ENCODE results near the gene CDADC1.

CDADC1 gene

DNA sequence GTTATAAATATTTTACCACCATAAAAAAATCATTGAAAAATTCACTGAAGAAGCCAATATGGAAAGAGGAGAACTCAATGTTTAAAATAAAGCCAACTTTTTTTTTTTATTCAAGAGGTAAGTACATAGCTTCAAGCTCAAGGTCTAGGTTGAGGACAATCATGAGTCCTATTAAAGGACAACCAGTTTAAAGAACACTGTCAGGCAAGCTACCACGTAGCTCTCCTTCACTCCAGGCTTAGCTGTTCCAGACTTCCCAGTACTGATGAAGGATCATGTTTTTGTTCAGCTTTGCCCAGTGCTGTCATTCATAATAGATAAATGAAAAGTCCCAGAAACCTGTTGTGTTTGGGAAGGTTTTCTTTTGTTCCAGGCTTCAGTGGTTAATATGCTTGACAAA lies 37.6 kb upstream of the CDADC1 start:
- Histone ChIP-seq H3K27ac (ENCODE audit: low read depth, low read length) (no peak overlapping the region), H3K4me1 (ENCODE audit: control insufficient read depth, low read length) (peaks cover 19% of the 10 kb centered on the region), H3K27me3 (ENCODE audit: control insufficient read depth, low read length) (no peaks in the 10 kb centered on the region), H3K79me2 (ENCODE audit: control insufficient read depth, low read length) (no peaks in the 10 kb centered on the region), H4K20me1 (ENCODE audit: control insufficient read depth, insufficient read depth, low read depth, low read length) (no peaks in the 10 kb centered on the region), H3K4me2 (ENCODE audit: low read length) (no peak overlapping the region), H3F3A (ENCODE audit: control insufficient read depth, insufficient read depth) (no peaks in the 10 kb centered on the region), H3K9me2 (replicated peaks; ENCODE audit: control insufficient read depth, low read length) (no peaks in the 10 kb centered on the region), H3K36me3 (ENCODE audit: control insufficient read depth, low read length) (peaks cover 3% of the 10 kb centered on the region; the same call in 1 of the 2 replicates), H3K4me3 (ENCODE audit: low read length) (no peak overlapping the region), H3K9me3 (ENCODE audit: control insufficient read depth, insufficient read depth, low read length) (no peaks in the 10 kb centered on the region)
- no peak for TF ChIP-seq EZH2phosphoT487 (IDR thresholded peaks at IDR 0.05; ENCODE audit: borderline replicate concordance, low read length)
- TF ChIP-seq, protein P1, sequence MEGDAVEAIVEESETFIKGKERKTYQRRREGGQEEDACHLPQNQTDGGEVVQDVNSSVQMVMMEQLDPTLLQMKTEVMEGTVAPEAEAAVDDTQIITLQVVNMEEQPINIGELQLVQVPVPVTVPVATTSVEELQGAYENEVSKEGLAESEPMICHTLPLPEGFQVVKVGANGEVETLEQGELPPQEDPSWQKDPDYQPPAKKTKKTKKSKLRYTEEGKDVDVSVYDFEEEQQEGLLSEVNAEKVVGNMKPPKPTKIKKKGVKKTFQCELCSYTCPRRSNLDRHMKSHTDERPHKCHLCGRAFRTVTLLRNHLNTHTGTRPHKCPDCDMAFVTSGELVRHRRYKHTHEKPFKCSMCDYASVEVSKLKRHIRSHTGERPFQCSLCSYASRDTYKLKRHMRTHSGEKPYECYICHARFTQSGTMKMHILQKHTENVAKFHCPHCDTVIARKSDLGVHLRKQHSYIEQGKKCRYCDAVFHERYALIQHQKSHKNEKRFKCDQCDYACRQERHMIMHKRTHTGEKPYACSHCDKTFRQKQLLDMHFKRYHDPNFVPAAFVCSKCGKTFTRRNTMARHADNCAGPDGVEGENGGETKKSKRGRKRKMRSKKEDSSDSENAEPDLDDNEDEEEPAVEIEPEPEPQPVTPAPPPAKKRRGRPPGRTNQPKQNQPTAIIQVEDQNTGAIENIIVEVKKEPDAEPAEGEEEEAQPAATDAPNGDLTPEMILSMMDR (IDR thresholded peaks at IDR 0.05; ENCODE audit: low read depth, low read length, poor library complexity, severe bottlenecking): no peak

DNA sequence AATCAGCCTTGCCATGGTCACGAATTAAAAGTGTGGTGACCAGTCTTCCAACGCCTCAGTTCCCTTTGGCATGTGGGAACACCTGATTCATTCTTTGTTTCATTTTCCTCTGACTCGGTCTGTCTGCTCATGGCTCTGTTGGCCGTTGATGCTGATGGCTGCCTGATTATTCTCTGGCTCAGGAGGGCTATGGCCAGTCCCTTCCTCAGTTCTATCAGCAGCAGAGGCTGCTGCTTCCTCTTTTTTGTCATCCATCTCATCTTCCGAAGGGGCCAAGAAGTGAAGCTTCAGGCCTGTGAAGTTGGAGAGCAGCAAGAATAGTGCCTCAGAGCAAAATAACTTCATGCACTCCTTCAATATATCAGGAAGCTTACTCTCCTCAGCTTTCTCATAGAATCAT lies 37.1 kb upstream of the CDADC1 start:
- Histone ChIP-seq H3F3A (ENCODE audit: control insufficient read depth, insufficient read depth) (no peaks in the 10 kb centered on the region), H3K4me3 (ENCODE audit: low read length) (no peak overlapping the region), H3K27me3 (ENCODE audit: control insufficient read depth, low read length) (no peaks in the 10 kb centered on the region), H3K27ac (ENCODE audit: low read depth, low read length) (no peak overlapping the region), H3K36me3 (ENCODE audit: control insufficient read depth, low read length) (peaks cover 3% of the 10 kb centered on the region; the same call in 1 of the 2 replicates), H3K9me3 (ENCODE audit: control insufficient read depth, insufficient read depth, low read length) (no peaks in the 10 kb centered on the region), H3K4me1 (ENCODE audit: control insufficient read depth, low read length) (peaks cover 22% of the 10 kb centered on the region), H4K20me1 (ENCODE audit: control insufficient read depth, insufficient read depth, low read depth, low read length) (no peaks in the 10 kb centered on the region), H3K4me2 (ENCODE audit: low read length) (no peak overlapping the region), H3K79me2 (ENCODE audit: control insufficient read depth, low read length) (no peaks in the 10 kb centered on the region), H3K9me2 (replicated peaks; ENCODE audit: control insufficient read depth, low read length) (no peaks in the 10 kb centered on the region)
- TF ChIP-seq, protein P1 (IDR thresholded peaks at IDR 0.05; ENCODE audit: low read depth, low read length, poor library complexity, severe bottlenecking): no peak
- no peak for TF ChIP-seq EZH2phosphoT487 (IDR thresholded peaks at IDR 0.05; ENCODE audit: borderline replicate concordance, low read length)

DNA sequence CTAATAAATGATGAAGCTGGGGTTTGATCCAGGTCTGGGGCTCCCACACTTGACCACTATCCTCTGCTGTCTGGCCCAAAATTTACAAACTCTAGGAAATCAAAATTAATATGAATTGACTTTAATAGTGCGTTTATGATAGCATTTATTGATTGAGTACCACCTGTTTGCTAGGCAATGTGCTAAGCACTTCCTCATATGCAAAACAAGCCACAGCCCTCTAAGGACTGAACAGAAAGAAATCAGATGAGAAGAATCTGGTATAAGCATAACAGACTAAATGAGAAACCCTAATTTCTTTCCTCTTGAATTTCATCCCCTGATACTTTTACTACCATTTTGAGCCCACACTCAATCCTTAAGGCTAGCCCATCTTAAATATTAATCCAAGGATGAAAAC lies 34.2 kb upstream of the CDADC1 start:
- TF ChIP-seq, protein P1 (IDR thresholded peaks at IDR 0.05; ENCODE audit: low read depth, low read length, poor library complexity, severe bottlenecking): no peak
- TF ChIP-seq EZH2phosphoT487 (IDR thresholded peaks at IDR 0.05; ENCODE audit: borderline replicate concordance, low read length): no peak

More for the DNA sequence above, 34.2 kb upstream of the CDADC1 start:
- Histone ChIP-seq H3K9me2 (replicated peaks; ENCODE audit: control insufficient read depth, low read length) (no peaks in the 10 kb centered on the region), H3K27ac (ENCODE audit: low read depth, low read length) (no peak overlapping the region), H3K4me2 (ENCODE audit: low read length) (no peak overlapping the region), H3K36me3 (ENCODE audit: control insufficient read depth, low read length) (no peaks in the 10 kb centered on the region; the same call in 1 of the 2 replicates), H3F3A (ENCODE audit: control insufficient read depth, insufficient read depth) (no peaks in the 10 kb centered on the region), H3K9me3 (ENCODE audit: control insufficient read depth, insufficient read depth, low read length) (no peaks in the 10 kb centered on the region), H3K4me3 (ENCODE audit: low read length) (no peak overlapping the region), H3K27me3 (ENCODE audit: control insufficient read depth, low read length) (no peaks in the 10 kb centered on the region), H3K4me1 (ENCODE audit: control insufficient read depth, low read length) (peaks cover 22% of the 10 kb centered on the region), H3K79me2 (ENCODE audit: control insufficient read depth, low read length) (no peaks in the 10 kb centered on the region), H4K20me1 (ENCODE audit: control insufficient read depth, insufficient read depth, low read depth, low read length) (no peaks in the 10 kb centered on the region)

Data from DOHH2 (cell line).